Measurements from ENCODE around the gene PEX1.
"Not testable (repeated sequence)": the region's sequence is repeated elsewhere in the genome, so short reads cannot be mapped to it uniquely, and the experiment has no call there.

Gene PEX1

DNA sequence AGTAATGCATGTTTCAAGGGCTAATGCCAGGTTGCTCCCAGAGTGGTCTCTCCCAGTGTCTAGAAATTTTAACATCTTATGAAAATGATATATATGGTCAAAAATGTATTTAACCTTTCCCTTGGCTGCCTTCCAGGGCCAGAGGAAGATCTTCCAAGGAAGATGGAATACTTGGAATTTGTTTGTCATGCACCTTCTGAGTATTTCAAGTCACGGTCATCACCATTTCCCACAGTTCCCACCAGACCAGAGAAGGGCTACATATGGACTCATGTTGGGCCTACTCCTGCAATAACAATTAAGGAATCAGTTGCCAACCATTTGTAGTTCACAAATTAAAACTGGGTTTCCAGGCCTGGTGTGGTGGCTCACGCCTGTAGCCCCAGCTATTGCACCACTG, 72.1 kb downstream of the PEX1 start:
- no peak for DNase-seq

DNA sequence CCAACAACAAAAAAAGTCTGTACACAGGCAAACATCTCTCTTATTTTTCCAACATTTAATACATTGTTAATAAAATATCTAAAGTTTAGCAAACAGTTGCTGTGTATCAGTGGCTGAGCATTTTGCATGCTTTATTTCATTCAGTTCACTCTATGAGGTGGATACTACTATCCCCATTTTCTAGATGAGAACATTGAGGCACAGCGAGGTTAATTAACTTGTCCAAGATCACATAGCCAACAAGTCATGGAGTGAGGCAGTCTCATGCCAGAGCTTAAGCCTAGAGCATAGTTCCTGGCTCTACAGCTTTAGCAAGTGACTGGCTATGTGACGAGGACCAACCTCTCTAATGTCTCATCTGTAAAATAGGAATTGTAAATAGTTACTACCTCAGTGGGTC, 76.7 kb downstream of the PEX1 start:
- DNase-seq: no peak

DNA sequence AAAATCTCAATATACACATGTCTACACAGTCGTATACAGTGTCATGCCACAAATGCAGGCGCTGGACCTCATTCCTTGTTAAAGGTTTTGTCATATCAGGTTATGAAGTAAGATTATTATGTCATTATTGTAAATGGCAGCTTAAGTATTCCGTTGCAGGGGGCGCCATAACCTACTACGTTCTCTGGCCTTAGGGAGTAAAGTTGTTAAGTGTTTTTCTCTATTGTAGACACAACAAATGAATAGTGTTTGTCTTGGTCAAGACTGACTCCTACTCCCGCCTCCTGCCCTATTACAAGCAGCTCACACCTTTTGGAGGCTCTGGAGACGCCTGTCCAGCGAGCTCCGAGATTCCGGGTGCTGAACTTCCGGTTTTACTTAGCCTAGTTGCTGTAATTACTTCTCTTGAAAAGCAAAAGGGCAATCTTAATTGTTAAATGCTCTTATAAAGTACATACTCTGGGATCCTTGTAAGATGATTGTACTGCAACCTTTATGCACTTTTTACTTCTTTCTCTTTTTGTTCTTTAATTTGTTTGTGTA, 80.0 kb downstream of the PEX1 start:
- no peak for DNase-seq

DNA sequence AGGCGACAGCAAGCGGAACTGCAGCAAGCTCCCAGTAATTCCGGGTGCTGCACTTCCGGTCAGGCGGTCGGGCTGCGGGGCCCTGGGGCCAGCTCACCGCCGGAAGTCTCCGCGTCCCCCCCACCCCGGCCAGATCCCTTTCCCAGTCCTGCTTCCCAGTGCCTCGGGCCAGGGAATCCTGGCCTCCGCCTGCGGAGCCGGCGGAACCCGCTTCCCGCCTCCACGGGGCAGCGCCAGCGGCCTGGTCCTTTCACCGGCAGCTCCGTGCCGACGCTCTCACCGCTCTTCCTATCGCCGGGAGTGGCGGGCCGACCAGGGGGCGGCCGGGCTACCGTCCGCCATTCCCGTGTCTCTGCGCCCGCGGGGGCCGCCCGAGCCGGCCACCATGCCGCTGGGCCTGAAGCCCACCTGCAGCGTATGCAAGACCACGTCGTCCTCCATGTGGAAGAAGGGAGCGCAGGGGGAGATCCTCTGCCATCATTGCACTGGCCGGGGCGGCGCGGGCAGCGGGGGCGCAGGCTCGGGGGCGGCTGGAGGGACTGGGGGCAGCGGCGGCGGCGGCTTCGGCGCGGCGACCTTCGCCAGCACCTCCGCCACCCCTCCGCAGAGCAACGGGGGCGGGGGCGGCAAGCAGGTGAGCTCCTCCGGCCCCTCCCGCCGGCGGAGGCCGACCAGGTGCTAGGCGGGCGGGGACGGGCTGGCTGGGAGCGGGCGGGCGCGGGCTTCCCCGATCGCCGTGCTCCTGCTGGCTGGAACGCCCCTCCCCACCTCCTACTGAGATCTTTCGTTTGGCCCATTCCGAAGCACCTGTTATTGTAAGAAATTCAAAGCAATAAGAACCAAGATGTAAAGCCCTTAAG, 80.7 kb downstream of the PEX1 start, which contains the start of gene GATAD1:
Gene GATAD1, plus strand, starts transcription at position 138 of the 860 bp plus-strand sequence. Its CDS starts 248 bp downstream, at position 386.
- peak; percentile 94 for DNase-seq

DNA sequence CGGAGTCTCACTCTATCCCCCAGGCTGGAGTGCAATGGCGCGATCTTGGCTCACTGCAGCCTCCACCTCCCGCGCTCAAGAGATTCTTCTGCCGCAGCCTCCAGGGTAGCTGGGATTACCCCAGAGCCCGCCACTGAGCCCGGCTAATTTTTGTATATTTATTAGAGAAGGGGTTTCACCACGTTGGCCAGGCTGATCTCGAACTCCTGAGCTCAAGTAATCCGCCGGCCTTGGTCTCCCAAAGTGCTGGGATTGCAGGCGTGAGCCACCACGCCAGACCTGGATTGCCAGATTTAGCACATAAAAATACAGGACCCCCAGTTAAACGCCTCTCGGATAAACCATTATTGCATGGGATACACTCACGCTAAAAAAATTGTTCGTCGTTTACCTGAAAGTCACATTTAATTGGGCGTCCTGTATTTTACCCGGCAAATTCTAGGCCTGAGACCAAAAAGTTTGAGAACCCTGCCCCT, 81.4 kb downstream of the PEX1 start:
- DNase-seq: no peak

DNA sequence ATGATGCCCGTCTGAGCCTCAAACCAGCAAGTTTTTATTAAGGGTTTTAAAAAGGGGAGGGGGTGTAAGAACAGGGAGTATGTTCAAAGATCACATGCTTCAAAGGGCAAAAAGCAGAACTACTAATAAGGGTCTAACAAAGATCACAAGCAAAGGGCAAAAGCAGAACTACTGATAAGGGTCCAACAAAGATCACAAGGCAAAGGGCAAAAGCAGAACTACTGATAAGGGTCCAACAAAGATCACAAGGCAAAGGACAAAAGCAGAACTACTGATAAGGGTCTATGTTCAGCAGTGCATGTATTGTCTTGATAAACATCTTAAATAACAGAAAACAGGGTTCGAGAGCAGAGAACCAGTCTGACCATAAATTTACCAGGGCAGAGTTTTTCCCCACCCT, 85.6 kb downstream of the PEX1 start:
- DNase-seq: not testable (repeated sequence)

DNA sequence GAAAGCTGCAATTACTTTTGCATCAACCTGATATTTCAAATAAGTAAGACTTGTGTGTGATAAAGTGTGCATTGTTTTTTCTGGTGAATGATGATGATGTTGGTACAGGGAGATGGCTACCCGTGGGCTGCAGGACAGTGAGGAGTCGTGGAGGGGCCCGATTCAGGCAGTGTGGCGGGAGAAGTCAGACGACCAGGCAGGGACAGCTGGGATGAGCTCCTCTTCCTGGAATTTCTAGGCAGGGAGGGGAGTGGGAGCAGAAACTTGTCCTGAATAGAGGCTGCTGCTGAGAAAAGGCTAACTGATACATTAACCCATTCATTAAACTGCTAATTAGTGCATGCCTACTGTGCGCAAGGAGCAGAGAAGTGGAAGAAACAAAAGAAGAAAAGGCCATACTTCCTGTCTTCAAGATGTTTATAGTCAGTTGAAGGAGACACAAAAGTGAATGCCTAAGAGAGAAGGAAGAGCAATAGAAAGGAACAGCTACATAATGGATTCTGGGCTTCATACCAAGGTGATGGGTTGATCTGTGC, 90.3 kb downstream of the PEX1 start:
- DNase-seq: no peak
